ENCODE results near the gene CHD9.
"Not testable (repeated sequence)": the region's sequence is repeated elsewhere in the genome, so short reads cannot be mapped to it uniquely, and the experiment has no call there.

Gene CHD9

GRCh38 chr16:53291757-53292392 lies 237.1 kb downstream of the CHD9 start:
- DNase-seq, result no peak

GRCh38 chr16:53297477-53297876 lies 242.7 kb downstream of the CHD9 start:
- no peak for DNase-seq

- DNase-seq, result no peak
Observed at GRCh38 chr16:53304334-53304733, 249.5 kb downstream of the CHD9 start.

- no peak for DNase-seq
Observed at GRCh38 chr16:53305743-53306142, 251.0 kb downstream of the CHD9 start.

- DNase-seq, result no peak
Observed at GRCh38 chr16:53309457-53309856, 254.7 kb downstream of the CHD9 start.

- DNase-seq, result no peak
Observed at GRCh38 chr16:53320992-53321391, 266.2 kb downstream of the CHD9 start.

GRCh38 chr16:53323924-53324323 lies 269.1 kb downstream of the CHD9 start:
- DNase-seq, result peak; percentile 66

GRCh38 chr16:53330991-53331390 lies 276.2 kb downstream of the CHD9 start:
- not testable (repeated sequence) for DNase-seq

- DNase-seq, result peak; percentile 21
Observed at GRCh38 chr16:53334581-53334980, 279.8 kb downstream of the CHD9 start.

GRCh38 chr16:53337294-53337693 lies 282.5 kb downstream of the CHD9 start:
- DNase-seq, result no peak

- no peak for DNase-seq
Observed at GRCh38 chr16:53341792-53342191, 287.0 kb downstream of the CHD9 start.

- no peak for DNase-seq
Observed at GRCh38 chr16:53355064-53355463, 300.3 kb downstream of the CHD9 start.

- DNase-seq, result no peak
Observed at GRCh38 chr16:53356478-53357207, 301.9 kb downstream of the CHD9 start.

GRCh38 chr16:53357208-53357586 lies 302.4 kb downstream of the CHD9 start:
- DNase-seq, result no peak

GRCh38 chr16:53357955-53358354 lies 303.2 kb downstream of the CHD9 start:
- DNase-seq, result no peak

- DNase-seq, result no peak
Observed at GRCh38 chr16:53358884-53359283, 304.1 kb downstream of the CHD9 start.

- peak; percentile 94 for DNase-seq
Observed at GRCh38 chr16:53369921-53370320, 315.1 kb downstream of the CHD9 start.

- peak; percentile 38 for DNase-seq
Observed at GRCh38 chr16:53370827-53371226, 316.0 kb downstream of the CHD9 start.

GRCh38 chr16:53372992-53373871 lies 318.4 kb downstream of the CHD9 start:
- no peak for DNase-seq

GRCh38 chr16:53374800-53375199 lies 320.0 kb downstream of the CHD9 start:
- no peak for DNase-seq

GRCh38 chr16:53378138-53378537 lies 323.3 kb downstream of the CHD9 start:
- no peak for DNase-seq
